Measurements from ENCODE around the gene LARP1.

DNA sequence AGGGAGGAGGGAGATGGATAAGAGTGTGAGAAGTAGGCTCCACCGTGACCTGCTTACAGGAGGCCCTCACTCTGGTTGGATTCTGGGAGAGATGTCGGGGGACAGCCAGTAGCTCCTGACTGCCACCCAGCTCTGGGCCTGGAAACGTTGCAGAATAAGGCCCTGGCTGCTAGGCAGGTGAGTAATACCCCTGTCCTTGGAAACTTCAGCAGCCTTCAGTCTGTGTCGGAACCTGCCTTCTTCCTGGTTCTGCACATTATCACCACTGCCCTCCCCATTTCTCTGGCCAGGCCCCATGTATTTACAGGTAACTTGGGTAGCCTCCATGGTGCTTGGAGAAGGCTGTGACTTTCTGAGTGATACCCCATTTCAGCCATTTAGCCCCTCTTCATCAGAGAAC lies 68.4 kb downstream of the LARP1 start:
- TF ChIP-seq CTCF (IDR thresholded peaks at IDR 0.05; ENCODE audit: low read depth, low read length, poor library complexity, severe bottlenecking) (no peak), EZH2phosphoT487 (IDR thresholded peaks at IDR 0.05; ENCODE audit: borderline replicate concordance, low read length) (no peak)
